Measurements from ENCODE around the gene KRTAP12-3.

DNA sequence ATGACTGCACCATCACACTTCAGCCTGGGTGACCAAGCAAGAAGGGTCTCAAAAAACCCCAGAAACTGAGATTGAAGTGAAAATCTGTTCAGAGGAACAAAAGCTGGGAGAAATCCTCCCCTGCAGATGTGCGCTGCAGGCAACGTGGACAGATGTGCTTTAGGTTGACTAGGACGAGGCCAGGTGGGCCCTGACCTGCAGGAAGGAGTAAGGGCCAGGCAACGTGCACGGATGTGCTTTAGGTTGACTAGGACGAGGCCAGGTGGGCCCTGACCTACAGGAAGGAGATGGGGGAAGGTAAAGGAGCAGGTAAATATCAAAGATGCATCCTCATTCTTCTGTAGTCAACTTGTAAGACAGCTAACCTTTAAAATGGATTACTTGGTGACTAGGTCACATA is 26.8 kb downstream of the KRTAP12-3 start:
- TF ChIP-seq EZH2 (IDR thresholded peaks at IDR 0.05; ENCODE audit: insufficient read depth, low read length) (no peak), CTCF (IDR thresholded peaks at IDR 0.05; ENCODE audit: insufficient read depth, low read depth, low read length) (no peak)

Measured in astrocyte (in vitro differentiated cells and primary cell).